ENCODE data around the gene ST3GAL4. TPM values are rescaled to one million over a fixed set of nuclear protein-coding genes. Genes with fewer than 3 reads are reported as not detected.

The ST3GAL4 gene
- total RNA-seq, 1 experiment from 2014 or later, result 13.1 TPM

DNA sequence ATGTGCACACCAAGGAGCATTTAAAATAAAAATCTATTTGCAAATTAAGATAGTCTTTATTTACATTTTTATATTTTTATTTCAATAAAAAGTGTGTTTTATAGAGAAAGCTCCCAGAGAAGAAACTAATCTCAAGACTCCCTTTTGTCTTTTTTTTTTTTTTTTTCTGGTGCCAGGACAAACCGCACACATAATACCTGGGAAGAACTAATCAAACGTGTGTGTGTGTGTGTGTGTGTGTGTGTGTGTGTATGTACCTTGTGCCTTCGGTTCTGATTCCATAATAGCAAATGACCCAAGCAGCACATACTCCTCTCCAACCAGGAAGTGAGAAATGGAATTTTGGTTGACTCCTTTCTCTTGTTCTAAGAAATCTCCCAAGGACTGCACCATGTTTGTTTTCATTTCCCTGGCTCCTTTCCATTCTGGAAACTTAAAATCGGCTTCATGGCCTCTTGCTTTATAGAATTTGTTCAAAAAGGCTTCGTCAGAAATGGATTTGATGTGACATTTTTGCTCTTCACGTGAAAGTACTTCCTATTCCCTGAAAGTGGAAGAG lies 65.3 kb downstream of the ST3GAL4 start:
- intact Hi-C loops (cut with micrococcal nuclease), result no loop called here
- TF ChIP-seq SP1 (IDR thresholded peaks at IDR 0.05; ENCODE audit: low read depth) (no peak), FOSL1 (IDR thresholded peaks at IDR 0.05; ENCODE audit: low read depth) (no peak), REST (IDR thresholded peaks at IDR 0.05; ENCODE audit: low read depth) (no peak), SRF (IDR thresholded peaks at IDR 0.05; ENCODE audit: low read depth) (no peak), ZFX (IDR thresholded peaks at IDR 0.05) (no peak)
- TF ChIP-seq, protein P1, sequence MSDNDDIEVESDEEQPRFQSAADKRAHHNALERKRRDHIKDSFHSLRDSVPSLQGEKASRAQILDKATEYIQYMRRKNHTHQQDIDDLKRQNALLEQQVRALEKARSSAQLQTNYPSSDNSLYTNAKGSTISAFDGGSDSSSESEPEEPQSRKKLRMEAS (IDR thresholded peaks at IDR 0.05), result no peak
- Histone ChIP-seq H3K36me3 (ENCODE audit: control insufficient read depth in 1 of 2, insufficient read depth in 2 of 2, low read length in 2 of 2) (no peaks in the 10 kb centered on the region), H3K4me2 (ENCODE audit: low read length) (no peak overlapping the region), H2AFZ (ENCODE audit: low read depth, low read length, poor library complexity, severe bottlenecking) (no peak overlapping the region), H3K9ac (ENCODE audit: low read length) (no peak overlapping the region), H4K20me1 (ENCODE audit: insufficient read depth) (no peaks in the 10 kb centered on the region), H3K79me2 (ENCODE audit: insufficient read depth, low read length) (no peaks in the 10 kb centered on the region), H3K4me1 (ENCODE audit: control insufficient read depth in 1 of 2, insufficient read depth in 2 of 2, low read length in 2 of 2) (no peaks in the 10 kb centered on the region), H3K27ac (ENCODE audit: low read depth, low read length) (no peak overlapping the region), H3K9me2 (ENCODE audit: insufficient read depth) (no peaks in the 10 kb centered on the region), H3K9me3 (ENCODE audit: control insufficient read depth in 1 of 2, insufficient read depth in 1 of 2, low read depth in 1 of 2, low read length in 2 of 2) (no peaks in the 10 kb centered on the region), H3K4me3 (replicated peaks in 1 of 2; ENCODE audit: low read depth in 1 of 2, low read length in 2 of 2) (no peak overlapping the region), H3K27me3 (ENCODE audit: insufficient read depth, low read length) (no peaks in the 10 kb centered on the region)
- no TSS peak for BruUV-seq (replicated peaks)
- DNase-seq (ENCODE audit: low read depth, low spot score) (no peak), ATAC-seq (no peak)
- RAD21 ChIA-PET (ENCODE audit: low non-redundant PET in 1 of 2, low total read pairs in 2 of 2, uncharacterized antibody in 2 of 2, unreplicated experiment in 2 of 2), result no interaction called here
- CTCF ChIA-PET, result interaction anchor here (1.6 kb wide), 1 partner anchor 20 kb away, joined by 3 read pairs; no protein-coding TSS in a partner anchor
- POLR2A ChIA-PET, result no interaction called here

- no peak overlapping the region for H3K27ac ChIP-seq (ENCODE audit: low read depth, low read length)
- CTCF ChIA-PET, result interaction anchor here (1.6 kb wide), 1 partner anchor 20 kb away, joined by 3 read pairs; no protein-coding TSS in a partner anchor
- POLR2A ChIA-PET, result no interaction called here
- RAD21 ChIA-PET (ENCODE audit: low non-redundant PET in 1 of 2, low total read pairs in 2 of 2, uncharacterized antibody in 2 of 2, unreplicated experiment in 2 of 2), result no interaction called here
- ATAC-seq (no peak), DNase-seq (ENCODE audit: low read depth, low spot score) (no peak)
- BruUV-seq (replicated peaks), result no TSS peak
- no peaks in the 10 kb centered on the region for H3K9me3 ChIP-seq (ENCODE audit: control insufficient read depth in 1 of 2, insufficient read depth in 1 of 2, low read depth in 1 of 2, low read length in 2 of 2)
- H3K4me1 ChIP-seq (ENCODE audit: control insufficient read depth in 1 of 2, insufficient read depth in 2 of 2, low read length in 2 of 2), result no peaks in the 10 kb centered on the region
- no peak overlapping the region for H3K9ac ChIP-seq (ENCODE audit: low read length)
- H3K4me3 ChIP-seq (replicated peaks in 1 of 2; ENCODE audit: low read depth in 1 of 2, low read length in 2 of 2), result no peak overlapping the region
- intact Hi-C loops (cut with micrococcal nuclease), result no loop called here
- no peaks in the 10 kb centered on the region for H4K20me1 ChIP-seq (ENCODE audit: insufficient read depth)
- H3K79me2 ChIP-seq (ENCODE audit: insufficient read depth, low read length), result no peaks in the 10 kb centered on the region
- H2AFZ ChIP-seq (ENCODE audit: low read depth, low read length, poor library complexity, severe bottlenecking), result no peak overlapping the region
- H3K4me2 ChIP-seq (ENCODE audit: low read length), result no peak overlapping the region
- H3K27me3 ChIP-seq (ENCODE audit: insufficient read depth, low read length), result no peaks in the 10 kb centered on the region
- no peaks in the 10 kb centered on the region for H3K9me2 ChIP-seq (ENCODE audit: insufficient read depth)
- no peaks in the 10 kb centered on the region for H3K36me3 ChIP-seq (ENCODE audit: control insufficient read depth in 1 of 2, insufficient read depth in 2 of 2, low read length in 2 of 2)
- TF ChIP-seq CEBPB (IDR thresholded peaks at IDR 0.05; ENCODE audit: low read depth) (no peak), POLR2AphosphoS5 (IDR thresholded peaks at IDR 0.05; ENCODE audit: low read depth, low read length) (no peak), ZFX (IDR thresholded peaks at IDR 0.05) (no peak), JUND (IDR thresholded peaks at IDR 0.05) (no peak), SIN3A (IDR thresholded peaks at IDR 0.05; ENCODE audit: low read depth) (no peak), ZNF274 (IDR thresholded peaks at IDR 0.05; ENCODE audit: low read depth, low read length) (no peak), EZH2phosphoT487 (IDR thresholded peaks at IDR 0.05; ENCODE audit: borderline replicate concordance) (no peak), EZH2 (IDR thresholded peaks at IDR 0.05) (no peak)
- TF ChIP-seq, protein P2, sequence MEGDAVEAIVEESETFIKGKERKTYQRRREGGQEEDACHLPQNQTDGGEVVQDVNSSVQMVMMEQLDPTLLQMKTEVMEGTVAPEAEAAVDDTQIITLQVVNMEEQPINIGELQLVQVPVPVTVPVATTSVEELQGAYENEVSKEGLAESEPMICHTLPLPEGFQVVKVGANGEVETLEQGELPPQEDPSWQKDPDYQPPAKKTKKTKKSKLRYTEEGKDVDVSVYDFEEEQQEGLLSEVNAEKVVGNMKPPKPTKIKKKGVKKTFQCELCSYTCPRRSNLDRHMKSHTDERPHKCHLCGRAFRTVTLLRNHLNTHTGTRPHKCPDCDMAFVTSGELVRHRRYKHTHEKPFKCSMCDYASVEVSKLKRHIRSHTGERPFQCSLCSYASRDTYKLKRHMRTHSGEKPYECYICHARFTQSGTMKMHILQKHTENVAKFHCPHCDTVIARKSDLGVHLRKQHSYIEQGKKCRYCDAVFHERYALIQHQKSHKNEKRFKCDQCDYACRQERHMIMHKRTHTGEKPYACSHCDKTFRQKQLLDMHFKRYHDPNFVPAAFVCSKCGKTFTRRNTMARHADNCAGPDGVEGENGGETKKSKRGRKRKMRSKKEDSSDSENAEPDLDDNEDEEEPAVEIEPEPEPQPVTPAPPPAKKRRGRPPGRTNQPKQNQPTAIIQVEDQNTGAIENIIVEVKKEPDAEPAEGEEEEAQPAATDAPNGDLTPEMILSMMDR (IDR thresholded peaks at IDR 0.05 in 2 of 3, conservative IDR thresholded peaks at IDR 0.05 in 1 of 3; ENCODE audit: borderline replicate concordance in 1 of 3, insufficient read depth in 1 of 3, low read depth in 2 of 3, low read length in 2 of 3), result no peak
Observed at GRCh38 chr11:126421271-126421671, 65.8 kb downstream of the ST3GAL4 start.

Measured in HCT116 (cell line).